ENCODE data around the gene CTDP1.

DNA sequence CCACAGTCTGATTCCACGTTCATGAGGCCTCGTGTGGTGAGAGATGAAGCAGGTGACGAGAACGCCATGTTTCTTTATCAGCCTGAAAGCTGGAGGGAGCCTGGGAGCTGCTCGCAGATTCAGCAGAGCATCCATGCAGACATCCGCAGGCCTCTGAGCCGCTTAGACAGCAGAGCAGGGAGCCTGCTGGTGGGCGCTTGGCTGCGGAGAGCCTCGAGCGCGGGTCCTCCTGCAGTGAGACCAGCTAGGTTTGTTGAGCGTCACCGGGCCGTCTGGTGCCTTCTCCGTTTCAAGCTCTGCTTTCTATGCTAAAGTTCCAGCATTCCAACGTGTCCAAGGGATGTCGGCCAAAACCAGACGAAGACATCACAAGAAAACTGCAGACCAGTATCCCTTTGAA, 27.6 kb downstream of the CTDP1 start:
- TF ChIP-seq CTCF (IDR thresholded peaks at IDR 0.05) (no peak), POLR2A (IDR thresholded peaks at IDR 0.05) (no peak)
